ENCODE measurements around the gene PWWP2B. TPM values are rescaled to one million over a fixed set of nuclear protein-coding genes. Genes with fewer than 3 reads are reported as not detected.
A peak's percentile ranks its signal among the peaks of the same experiment; 100 is the strongest.

Gene PWWP2B
- total and polyA plus RNA-seq, 2 donors (not counting 3 experiments of a cell fraction or from before 2014, with no cell fraction given) = 4.6 to 11.8 TPM

DNA sequence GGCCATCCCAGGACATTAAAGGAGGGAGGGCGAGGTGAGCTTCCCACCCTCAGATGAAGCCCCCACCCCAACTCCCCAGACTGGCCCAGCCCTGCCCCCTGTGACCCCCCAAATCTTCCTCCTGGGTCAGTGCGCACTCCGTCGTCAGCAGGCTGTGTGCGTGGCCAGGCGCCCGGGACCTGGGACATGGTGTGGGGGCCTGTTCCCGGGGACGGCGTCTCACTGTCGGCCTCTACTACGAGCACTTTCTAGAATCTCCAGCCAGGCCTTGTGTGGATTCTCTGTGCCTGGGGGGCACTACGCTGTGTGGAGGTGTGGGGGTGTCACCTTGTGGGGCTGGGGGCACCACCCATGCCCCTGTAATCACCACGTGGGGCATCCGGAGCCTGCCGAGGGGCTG lies 9.8 kb downstream of the PWWP2B start:
- H3K79me2 ChIP-seq (ENCODE audit: control insufficient read depth, insufficient read depth, low read length) = peaks cover 18% of the 10 kb centered on the region
- H4K20me1 ChIP-seq (replicated peaks; ENCODE audit: control insufficient read depth, extremely low read depth, insufficient read depth, low read length) = no peaks in the 10 kb centered on the region
- no peak overlapping the region for H3K4me2 ChIP-seq (ENCODE audit: insufficient read depth, low read length)
- ChIA-PET CTCF (interaction anchor here (0.9 kb wide), 1 partner anchor 9 kb away, joined by 3 read pairs; no protein-coding TSS in a partner anchor), POLR2A (no interaction called here)
- H3K27me3 ChIP-seq (ENCODE audit: control insufficient read depth in 2 of 2, insufficient read depth in 2 of 2, low read length in 2 of 2) = no peaks in the 10 kb centered on the region
- BruUV-seq (replicated peaks) = no TSS peak
- intact Hi-C loops (cut with micrococcal nuclease) (no loop called here), dilution Hi-C loops (cut with MboI; ENCODE audit: extremely low pct_ligation_motif_present, low sequenced_read_pairs) (no loop called here)
- no peak overlapping the region for H3K27ac ChIP-seq (ENCODE audit: insufficient read depth, low read depth, low read length)
- H3K9ac ChIP-seq (replicated peaks; ENCODE audit: extremely low read depth, insufficient read depth, low read length) = no peak overlapping the region
- DNase-seq (ENCODE audit: low read depth, low spot score) = no peak
- TF ChIP-seq POLR2AphosphoS5 (IDR thresholded peaks at IDR 0.05; ENCODE audit: insufficient read depth, low read depth, low read length) (no peak), GATA2 (IDR thresholded peaks at IDR 0.05; ENCODE audit: insufficient read depth, insufficient read length, low read depth, low read length) (no peak)
- TF ChIP-seq, protein P1, sequence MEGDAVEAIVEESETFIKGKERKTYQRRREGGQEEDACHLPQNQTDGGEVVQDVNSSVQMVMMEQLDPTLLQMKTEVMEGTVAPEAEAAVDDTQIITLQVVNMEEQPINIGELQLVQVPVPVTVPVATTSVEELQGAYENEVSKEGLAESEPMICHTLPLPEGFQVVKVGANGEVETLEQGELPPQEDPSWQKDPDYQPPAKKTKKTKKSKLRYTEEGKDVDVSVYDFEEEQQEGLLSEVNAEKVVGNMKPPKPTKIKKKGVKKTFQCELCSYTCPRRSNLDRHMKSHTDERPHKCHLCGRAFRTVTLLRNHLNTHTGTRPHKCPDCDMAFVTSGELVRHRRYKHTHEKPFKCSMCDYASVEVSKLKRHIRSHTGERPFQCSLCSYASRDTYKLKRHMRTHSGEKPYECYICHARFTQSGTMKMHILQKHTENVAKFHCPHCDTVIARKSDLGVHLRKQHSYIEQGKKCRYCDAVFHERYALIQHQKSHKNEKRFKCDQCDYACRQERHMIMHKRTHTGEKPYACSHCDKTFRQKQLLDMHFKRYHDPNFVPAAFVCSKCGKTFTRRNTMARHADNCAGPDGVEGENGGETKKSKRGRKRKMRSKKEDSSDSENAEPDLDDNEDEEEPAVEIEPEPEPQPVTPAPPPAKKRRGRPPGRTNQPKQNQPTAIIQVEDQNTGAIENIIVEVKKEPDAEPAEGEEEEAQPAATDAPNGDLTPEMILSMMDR (IDR thresholded peaks at IDR 0.05; ENCODE audit: extremely low read depth in 1 of 2, insufficient read depth in 1 of 2, low read depth in 1 of 2, low read length in 2 of 2) = no peak
- H3K9me3 ChIP-seq (replicated peaks; ENCODE audit: control insufficient read depth, insufficient read depth, low read length) = no peaks in the 10 kb centered on the region
- no peak overlapping the region for H2AFZ ChIP-seq (ENCODE audit: low read depth, low read length)
- no peak overlapping the region for H3K4me3 ChIP-seq (replicated peaks in 1 of 3; ENCODE audit: insufficient read depth in 1 of 3, low read depth in 1 of 3, low read length in 3 of 3)
- peaks cover 21% of the 10 kb centered on the region for H3K4me1 ChIP-seq (ENCODE audit: control insufficient read depth, extremely low read depth, insufficient read depth, low read length)
- H3K36me3 ChIP-seq (ENCODE audit: control insufficient read depth in 2 of 2, extremely low read depth in 1 of 2, insufficient read depth in 2 of 2, low read length in 2 of 2) = peaks cover 0 to 5% of the 10 kb centered on the region in 2 experiments
- FAIRE-seq = no peak
- H3K9me1 ChIP-seq (replicated peaks; ENCODE audit: control insufficient read depth, extremely low read depth, insufficient read depth, low read length) = no peaks in the 10 kb centered on the region

- Histone ChIP-seq H2AFZ (ENCODE audit: low read depth, low read length) (no peak overlapping the region), H3K27me3 (ENCODE audit: control insufficient read depth in 2 of 2, insufficient read depth in 2 of 2, low read length in 2 of 2) (no peaks in the 10 kb centered on the region)
- dilution Hi-C loops (cut with MboI; ENCODE audit: extremely low pct_ligation_motif_present, low sequenced_read_pairs) = no loop called here
Measured at GRCh38 chr10:132407243-132407746, 10.3 kb downstream of the PWWP2B start.

More at GRCh38 chr10:132407243-132407746, 10.3 kb downstream of the PWWP2B start:
- Histone ChIP-seq H3K9ac (replicated peaks; ENCODE audit: extremely low read depth, insufficient read depth, low read length) (no peak overlapping the region), H3K27ac (ENCODE audit: insufficient read depth, low read depth, low read length) (peak overlapping the region; percentile 10), H3K9me3 (replicated peaks; ENCODE audit: control insufficient read depth, insufficient read depth, low read length) (no peaks in the 10 kb centered on the region), H3K79me2 (ENCODE audit: control insufficient read depth, insufficient read depth, low read length) (peaks cover 14% of the 10 kb centered on the region), H4K20me1 (replicated peaks; ENCODE audit: control insufficient read depth, extremely low read depth, insufficient read depth, low read length) (no peaks in the 10 kb centered on the region), H3K4me3 (replicated peaks in 1 of 3; ENCODE audit: insufficient read depth in 1 of 3, low read depth in 1 of 3, low read length in 3 of 3) (no peak overlapping the region), H3K36me3 (ENCODE audit: control insufficient read depth in 2 of 2, extremely low read depth in 1 of 2, insufficient read depth in 2 of 2, low read length in 2 of 2) (peaks cover 0 to 5% of the 10 kb centered on the region in 2 experiments), H3K4me2 (ENCODE audit: insufficient read depth, low read length) (no peak overlapping the region), H3K4me1 (ENCODE audit: control insufficient read depth, extremely low read depth, insufficient read depth, low read length) (peaks cover 23% of the 10 kb centered on the region), H3K9me1 (replicated peaks; ENCODE audit: control insufficient read depth, extremely low read depth, insufficient read depth, low read length) (no peaks in the 10 kb centered on the region)
- ChIA-PET POLR2A (no interaction called here), CTCF (interaction anchor here (1.2 kb wide), 1 partner anchor 39 kb away, joined by 3 read pairs; no protein-coding TSS in a partner anchor)
- TF ChIP-seq JUN (IDR thresholded peaks at IDR 0.05; ENCODE audit: borderline replicate concordance, insufficient read depth, insufficient read length, low read depth) (no peak), MYC (IDR thresholded peaks at IDR 0.05; ENCODE audit: low read depth, low read length) (no peak), POLR2A (IDR thresholded peaks at IDR 0.05; ENCODE audit: low read depth, low read length) (no peak), EZH2 (IDR thresholded peaks at IDR 0.05; ENCODE audit: borderline replicate concordance, low read depth, low read length, severe bottlenecking) (no peak), FOS (IDR thresholded peaks at IDR 0.05; ENCODE audit: borderline replicate concordance, insufficient read depth, low read length) (no peak), POLR2AphosphoS5 (IDR thresholded peaks at IDR 0.05; ENCODE audit: insufficient read depth, low read depth, low read length) (no peak), GATA2 (IDR thresholded peaks at IDR 0.05; ENCODE audit: insufficient read depth, insufficient read length, low read depth, low read length) (no peak)
- TF ChIP-seq, protein P2, sequence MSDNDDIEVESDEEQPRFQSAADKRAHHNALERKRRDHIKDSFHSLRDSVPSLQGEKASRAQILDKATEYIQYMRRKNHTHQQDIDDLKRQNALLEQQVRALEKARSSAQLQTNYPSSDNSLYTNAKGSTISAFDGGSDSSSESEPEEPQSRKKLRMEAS (IDR thresholded peaks at IDR 0.05; ENCODE audit: insufficient read depth, insufficient read length) = no peak
- TF ChIP-seq, protein P1 (IDR thresholded peaks at IDR 0.05; ENCODE audit: extremely low read depth in 1 of 2, insufficient read depth in 1 of 2, low read depth in 1 of 2, low read length in 2 of 2) = no peak
- DNase-seq (ENCODE audit: low read depth, low spot score) (no peak), FAIRE-seq (no peak)
- BruUV-seq (replicated peaks) = no TSS peak
- intact Hi-C loops (cut with micrococcal nuclease) = no loop called here
